ENCODE results near the gene PSMD1.

The PSMD1 gene

DNA sequence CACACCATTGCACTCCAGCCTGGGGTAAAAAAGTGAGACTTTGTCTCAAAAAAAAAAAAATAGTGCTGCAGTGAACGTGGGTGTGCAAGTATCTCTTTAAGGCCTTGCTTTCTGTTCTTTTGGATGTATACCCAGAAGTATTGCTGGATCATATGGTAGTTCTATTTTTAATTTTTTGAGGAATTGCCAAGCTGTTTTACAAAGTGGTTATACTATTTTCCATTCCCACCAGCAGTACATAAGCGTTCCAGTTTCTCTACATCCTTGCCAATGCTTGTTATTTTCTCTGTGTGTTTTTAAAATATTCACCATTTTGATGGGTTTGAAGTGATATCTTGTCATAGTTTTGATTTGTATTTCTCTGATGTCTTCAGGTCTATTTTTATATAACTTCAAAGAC lies 154.8 kb downstream of the PSMD1 start:
- no peak for DNase-seq (ENCODE audit: low read depth in 3 of 3)

DNA sequence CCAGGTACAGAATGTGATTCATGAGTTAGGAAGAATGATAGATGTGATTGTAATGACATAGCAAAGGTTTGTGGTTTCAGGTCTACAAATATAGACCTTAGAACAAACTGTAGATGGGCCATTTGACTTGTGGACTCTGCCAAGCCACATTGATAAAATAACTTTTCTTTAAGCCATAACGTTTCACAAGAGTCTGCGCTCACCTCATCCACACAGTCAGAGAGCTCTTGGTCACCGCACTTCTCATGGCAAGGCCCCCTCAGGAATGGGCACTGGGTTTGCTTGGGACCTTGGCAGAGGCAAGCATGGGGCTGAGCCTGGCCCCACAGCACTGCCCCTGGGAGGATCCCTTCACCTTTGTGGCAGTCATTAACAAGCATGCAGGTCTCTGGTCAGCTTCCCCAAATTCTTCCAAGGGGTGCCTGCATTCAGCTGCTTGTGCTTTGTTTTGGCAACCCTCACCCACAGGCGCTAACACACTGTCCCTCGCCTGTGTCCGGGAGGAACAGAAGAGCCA lies 155.7 kb downstream of the PSMD1 start:
- DNase-seq (ENCODE audit: low read depth in 3 of 3) = no peak

DNA sequence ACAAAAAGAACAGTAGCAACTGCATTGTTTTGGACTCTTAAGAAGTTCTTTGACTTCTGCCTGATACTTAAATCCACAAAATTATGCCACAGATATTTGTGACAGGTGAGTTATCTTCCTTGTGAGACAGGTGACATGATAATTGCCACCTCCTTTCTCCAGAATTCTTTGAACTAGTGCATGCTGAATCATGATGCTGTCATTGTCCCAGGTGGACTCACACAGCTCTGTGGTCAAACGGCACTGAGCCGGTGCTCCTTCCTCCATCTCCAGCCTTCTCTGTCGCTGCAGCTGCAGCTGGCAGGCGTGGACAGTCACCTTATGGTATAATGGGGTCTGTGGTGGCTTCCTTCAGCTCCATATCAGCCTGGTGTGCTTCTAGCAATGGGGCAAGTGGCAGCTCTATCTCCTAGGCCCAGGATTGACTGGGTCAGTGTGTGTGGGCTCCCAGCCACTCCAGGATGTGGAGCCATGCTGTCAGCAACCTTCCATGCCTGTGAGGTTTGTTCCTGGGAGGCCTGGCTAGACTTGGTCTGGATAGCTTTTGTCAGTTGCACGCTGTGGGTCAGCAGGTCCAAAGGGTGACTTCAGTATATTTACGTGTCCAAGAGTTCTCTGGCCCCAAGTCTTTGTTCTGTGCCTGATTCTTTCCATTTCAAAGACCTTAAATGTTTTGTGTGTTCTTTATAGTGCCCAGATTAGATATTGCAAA lies 157.4 kb downstream of the PSMD1 start:
- DNase-seq (ENCODE audit: low read depth in 3 of 3) = no peak

DNA sequence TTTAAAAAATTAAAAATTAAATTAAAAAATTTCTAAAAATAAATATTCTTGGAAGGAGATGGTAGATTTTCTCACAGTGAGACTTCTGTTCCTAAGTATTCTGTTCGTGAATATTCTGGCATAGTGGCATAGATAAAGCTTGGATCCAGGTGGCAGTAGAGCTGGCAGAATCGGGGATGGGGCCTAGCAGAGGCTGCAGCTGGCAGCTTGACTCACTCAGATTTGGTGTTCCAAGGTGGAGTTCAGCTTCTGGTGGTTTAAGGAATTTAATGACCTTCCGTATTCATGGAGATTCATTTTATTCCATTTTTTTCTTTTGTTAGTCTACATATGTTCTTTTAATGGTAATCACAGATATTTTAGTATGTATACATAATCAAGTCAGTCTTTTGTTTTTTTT lies 161.7 kb downstream of the PSMD1 start:
- no peak for DNase-seq (ENCODE audit: low read depth in 3 of 3)

DNA sequence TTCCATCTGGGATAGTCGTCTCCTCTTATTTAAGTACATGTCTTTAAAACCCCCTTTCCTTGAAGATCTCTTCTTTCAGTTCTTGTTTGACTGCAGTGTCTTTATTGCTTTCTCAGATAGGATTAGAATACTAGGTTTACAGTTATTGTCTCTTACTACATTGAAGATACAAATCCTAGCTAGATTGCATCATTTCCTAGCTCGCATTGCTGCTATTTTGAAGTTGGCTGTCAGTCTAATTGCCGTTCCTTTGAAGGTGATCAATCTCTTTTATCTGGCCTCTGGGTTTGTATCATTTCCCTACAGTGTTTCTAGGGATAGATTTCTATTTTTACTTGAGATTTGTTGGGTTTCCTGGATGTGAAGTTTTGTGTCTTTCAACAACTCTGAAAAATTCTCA lies 162.6 kb downstream of the PSMD1 start:
- DNase-seq (ENCODE audit: low read depth in 3 of 3) = no peak

DNA sequence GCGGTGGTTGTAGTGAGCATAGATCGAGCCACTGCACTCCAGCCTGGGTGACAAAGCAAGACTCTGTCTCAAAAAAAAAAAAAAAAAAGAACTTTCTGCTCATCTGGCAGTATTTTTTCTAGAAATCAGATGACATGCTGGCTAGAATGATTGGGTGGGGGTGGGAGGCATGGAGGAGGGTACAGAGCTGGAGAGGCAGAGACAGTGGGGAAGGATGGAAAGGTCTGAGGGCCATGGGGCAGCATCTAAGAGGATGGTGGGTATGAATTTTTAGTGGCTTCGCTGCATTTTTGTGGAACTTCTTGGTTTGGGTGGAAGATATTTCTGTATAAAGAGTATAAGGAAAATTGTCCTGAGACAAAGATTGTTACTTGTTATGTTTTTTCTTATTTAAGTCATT lies 165.1 kb downstream of the PSMD1 start:
- no peak for DNase-seq (ENCODE audit: low read depth in 3 of 3)

Data from stimulated activated CD4-positive, alpha-beta T cell treated with anti-CD3 and anti-CD28 coated beads, TNF-alpha, amount 100 ng/mL, for 48 hours (primary cell).